HepG2 (cell line): ENCODE data around the gene PLB1. TPM values are rescaled to one million over a fixed set of nuclear protein-coding genes. Genes with fewer than 3 reads are reported as not detected.

Source experiments
- CENPT ChIP-seq: sonication (generic); formaldehyde crosslinking; IDR thresholded peaks from 2 replicates; pipeline ENCODE4 v1.8.0; 2022; ENCODE audit warnings: low read depth, mild to moderate bottlenecking, moderate library complexity, missing genetic modification reagents
- FLYWCH1 ChIP-seq: sonication (generic); formaldehyde crosslinking; IDR thresholded peaks from 2 replicates; pipeline ENCODE4 v1.8.1; 2023; ENCODE audit warnings: mild to moderate bottlenecking, missing genetic modification reagents
- GATAD1 ChIP-seq: IDR thresholded peaks from 2 replicates; pipeline ENCODE4 v1.6.1; 2016; ENCODE audit warnings: missing genetic modification reagents, missing compliant biosample characterization
- KLF12 ChIP-seq: sonication (generic); formaldehyde crosslinking; IDR thresholded peaks from 2 replicates; pipeline ENCODE4 v1.4.0; 2020; ENCODE audit warnings: missing genetic modification reagents, borderline replicate concordance
- MAZ ChIP-seq, 2 experiments: sonication (generic) in 1 of 2; formaldehyde crosslinking in 1 of 2; IDR thresholded peaks; 2 replicates each; pipeline versions ENCODE4 v1.5.0 to v1.6.1; 2012 to 2020; ENCODE audit warnings: low read depth in 2 of 2, mild to moderate bottlenecking in 2 of 2, borderline replicate concordance in 1 of 2, improper control_type of control experiment in 1 of 2, low read length in 1 of 2, missing genetic modification reagents in 1 of 2, moderate library complexity in 1 of 2
- MBD4 ChIP-seq: IDR thresholded peaks from 2 replicates; pipeline ENCODE4 v1.6.1; 2012; ENCODE audit warnings: low read length, inconsistent platforms, borderline replicate concordance
- NAIF1 ChIP-seq: sonication (generic); formaldehyde crosslinking; IDR thresholded peaks from 2 replicates; pipeline ENCODE4 v1.5.0; 2020; ENCODE audit warnings: mild to moderate bottlenecking, missing genetic modification reagents, borderline replicate concordance
- NCOA2 ChIP-seq: sonication (generic); formaldehyde crosslinking; IDR thresholded peaks from 2 replicates; pipeline ENCODE4 v1.8.0; 2022; ENCODE audit warnings: inconsistent platforms
- RARA ChIP-seq: IDR thresholded peaks from 2 replicates; pipeline ENCODE4 v1.6.1; 2016; ENCODE audit warnings: missing genetic modification reagents, missing compliant biosample characterization
- TP53 ChIP-seq: sonication (generic); formaldehyde crosslinking; conservative IDR thresholded peaks from 2 replicates; pipeline ENCODE4 v1.4.0; 2020; ENCODE audit warnings: missing genetic modification reagents
- ZNF160 ChIP-seq: sonication (generic); formaldehyde crosslinking; IDR thresholded peaks from 2 replicates; pipeline ENCODE4 v1.8.0; 2022; ENCODE audit warnings: mild to moderate bottlenecking, inconsistent platforms, missing genetic modification reagents
- ZNF280D ChIP-seq: sonication (generic); formaldehyde crosslinking; IDR thresholded peaks from 2 replicates; pipeline ENCODE4 v1.5.1; 2020; ENCODE audit warnings: mild to moderate bottlenecking, missing genetic modification reagents
- ZNF33A ChIP-seq: sonication (generic); formaldehyde crosslinking; IDR thresholded peaks from 2 replicates; pipeline ENCODE4 v1.5.1; 2020; ENCODE audit warnings: missing genetic modification reagents, mild to moderate bottlenecking, moderate library complexity, borderline replicate concordance
- ZNF574 ChIP-seq: sonication (generic); formaldehyde crosslinking; IDR thresholded peaks from 2 replicates; pipeline ENCODE4 v1.4.0; 2020; ENCODE audit warnings: missing genetic modification reagents
- ZNF761 ChIP-seq: sonication (generic); formaldehyde crosslinking; conservative IDR thresholded peaks from 2 replicates; pipeline ENCODE4 v1.4.0; 2020; ENCODE audit warnings: mild to moderate bottlenecking, missing genetic modification reagents
- ZSCAN22 ChIP-seq: sonication (generic); formaldehyde crosslinking; IDR thresholded peaks from 2 replicates; pipeline ENCODE4 v1.4.0; 2020; ENCODE audit warnings: mild to moderate bottlenecking, missing genetic modification reagents
- ZUFSP ChIP-seq: sonication (generic); formaldehyde crosslinking; IDR thresholded peaks from 2 replicates; pipeline ENCODE4 v1.9.0; 2021; ENCODE audit warnings: missing genetic modification reagents, mild to moderate bottlenecking, borderline replicate concordance
- polyA plus RNA-seq, 8 experiments: library from polyadenylated mRNA; depleted of rRNA in 3 of 8; stranded (reverse) in 7 of 8; unstranded in 1 of 8; fragments of >200 nt; fragmentation: Illumina TruSeq in 4 of 8; extraction: Trizol in 4 of 8; gene quantifications; 2 replicates each; pipeline versions ENCODE4 v1.2.1 to v1.2.3, GENCODE V29; 2011 to 2016; ENCODE audit warnings: low read depth in 4 of 8, missing spikeins in 1 of 8, mixed read lengths in 1 of 8; ENCODE audit not compliant: insufficient read depth in 1 of 8
- total RNA-seq, 5 experiments: library from RNA; depleted of rRNA; stranded (reverse); fragments of >200 nt; fragmentation: Illumina TruSeq; extraction: Trizol; gene quantifications; 2 replicates each; pipeline ENCODE4 v1.2.3, GENCODE V29; 2016; ENCODE audit warnings: low read depth in 1 of 5
- TF ChIP-seq, protein P1 (sequence below): IDR thresholded peaks from 2 replicates; pipeline ENCODE4 v1.6.1; 2012; ENCODE audit warnings: low read length, improper control_type of control experiment

The PLB1 gene
- total and polyA plus RNA-seq, 2 of the 13 experiments (the other 11 are each of a cell fraction or from before 2014, with no cell fraction given), result 0.20 to 1.8 TPM

GRCh38 chr2:28566521-28567041 is 70.7 kb downstream of the PLB1 start (continued):
- TF ChIP-seq, protein P1, sequence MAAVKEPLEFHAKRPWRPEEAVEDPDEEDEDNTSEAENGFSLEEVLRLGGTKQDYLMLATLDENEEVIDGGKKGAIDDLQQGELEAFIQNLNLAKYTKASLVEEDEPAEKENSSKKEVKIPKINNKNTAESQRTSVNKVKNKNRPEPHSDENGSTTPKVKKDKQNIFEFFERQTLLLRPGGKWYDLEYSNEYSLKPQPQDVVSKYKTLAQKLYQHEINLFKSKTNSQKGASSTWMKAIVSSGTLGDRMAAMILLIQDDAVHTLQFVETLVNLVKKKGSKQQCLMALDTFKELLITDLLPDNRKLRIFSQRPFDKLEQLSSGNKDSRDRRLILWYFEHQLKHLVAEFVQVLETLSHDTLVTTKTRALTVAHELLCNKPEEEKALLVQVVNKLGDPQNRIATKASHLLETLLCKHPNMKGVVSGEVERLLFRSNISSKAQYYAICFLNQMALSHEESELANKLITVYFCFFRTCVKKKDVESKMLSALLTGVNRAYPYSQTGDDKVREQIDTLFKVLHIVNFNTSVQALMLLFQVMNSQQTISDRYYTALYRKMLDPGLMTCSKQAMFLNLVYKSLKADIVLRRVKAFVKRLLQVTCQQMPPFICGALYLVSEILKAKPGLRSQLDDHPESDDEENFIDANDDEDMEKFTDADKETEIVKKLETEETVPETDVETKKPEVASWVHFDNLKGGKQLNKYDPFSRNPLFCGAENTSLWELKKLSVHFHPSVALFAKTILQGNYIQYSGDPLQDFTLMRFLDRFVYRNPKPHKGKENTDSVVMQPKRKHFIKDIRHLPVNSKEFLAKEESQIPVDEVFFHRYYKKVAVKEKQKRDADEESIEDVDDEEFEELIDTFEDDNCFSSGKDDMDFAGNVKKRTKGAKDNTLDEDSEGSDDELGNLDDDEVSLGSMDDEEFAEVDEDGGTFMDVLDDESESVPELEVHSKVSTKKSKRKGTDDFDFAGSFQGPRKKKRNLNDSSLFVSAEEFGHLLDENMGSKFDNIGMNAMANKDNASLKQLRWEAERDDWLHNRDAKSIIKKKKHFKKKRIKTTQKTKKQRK, result no peak
- TF ChIP-seq ZSCAN22 (CRISPR knock-in tag) (no peak), KLF12 (no peak), CENPT (CRISPR knock-in tag) (no peak), RARA (CRISPR knock-in tag) (peak; percentile 27; the same call in 1 of the 2 replicates), FLYWCH1 (no peak), MAZ (IDR thresholded peaks at IDR 0.05; ENCODE audit: borderline replicate concordance, low read depth, low read length) (peak; percentile 46; the same call in 1 of the 2 replicates), MAZ (CRISPR knock-in tag; IDR thresholded peaks at IDR 0.05; ENCODE audit: low read depth) (peak; percentile 51; the same call in 1 of the 2 replicates), ZUFSP (CRISPR knock-in tag) (no peak), ZNF574 (CRISPR knock-in tag) (0 out of 2 replicates have a peak, but pooled peaks have one; percentile 22), ZNF280D (CRISPR knock-in tag) (no peak), GATAD1 (CRISPR knock-in tag) (peak; percentile 42; the same call in 1 of the 2 replicates), ZNF761 (CRISPR knock-in tag) (no peak), NCOA2 (CRISPR knock-in tag) (0 out of 2 replicates have a peak, but pooled peaks have one; percentile 45), ZNF160 (CRISPR knock-in tag) (no peak), NAIF1 (CRISPR knock-in tag) (peak; percentile 33; the same call in 1 of the 2 replicates), ZNF33A (CRISPR knock-in tag) (no peak), MBD4 (no peak), TP53 (CRISPR knock-in tag) (no peak)
